K562 (cell line): Measurements from ENCODE around the gene SLC5A11. TPM values are rescaled to one million over a fixed set of nuclear protein-coding genes. Genes with fewer than 3 reads are reported as not detected.

Experiments used
- ATAC-seq: fragments of 200-7000 bp; cut with Tn5 transposase; 3 replicates; pipeline ENCODE4 v1.9.1; 2020; ENCODE audit warnings: moderate library complexity
- BruUV-seq: library from RNA; stranded (reverse); fragments of 400-500 nt; replicated peaks from 2 replicates; lab custom pipeline; 2021; lab: Mats Ljungman, UMichigan
- CTCF ChIA-PET: fragments of 300-600 bp; formaldehyde crosslinking; extraction: SDS; loops from one replicate; lab custom pipeline; 2021; ENCODE audit warnings: low intra/inter-chr PET ratio; lab: Yijun Ruan, JAX
- POLR2A ChIA-PET: fragments of 300-600, 350-650 bp; sonication (Branson Sonifier 250); formaldehyde crosslinking; extraction: SDS; loops from one replicate; lab custom pipeline; 2021; ENCODE audit warnings: antibody characterized with exemption, inconsistent platforms; lab: Yijun Ruan, JAX
- DNase-seq, 4 experiments: peaks; one replicate each; pipeline versions ENCODE4 v3.0.0 to v3.0.0-alpha.2; 2011 to 2018; ENCODE audit warnings: low spot score in 3 of 4, mixed read lengths in 3 of 4; ENCODE audit errors: extremely low read depth in 1 of 4
- FAIRE-seq: peaks from 2 replicates; lab custom pipeline; 2011; peaks lifted over from hg19 to GRCh38; lab: Jason Lieb, UNC
- H2AFZ ChIP-seq: 2 replicates; pipeline ENCODE4 v1.6.0; 2011; ENCODE audit warnings: low read depth, low read length, control low read depth, inconsistent platforms
- H3K27ac ChIP-seq: fragments of 200-600 bp; 3 replicates; pipeline ENCODE4 v1.8.0; 2011; ENCODE audit warnings: low read depth, mild to moderate bottlenecking, control low read depth, inconsistent platforms, low read length, moderate library complexity, mixed read lengths; ENCODE audit errors: extremely low read depth
- H3K27me3 ChIP-seq, 2 experiments: fragments of 300-600 bp in 1 of 2; 2 replicates in 1 of 2; 3 replicates in 1 of 2; pipeline versions ENCODE4 v1.6.0 to v1.8.0; 2011; ENCODE audit warnings: inconsistent platforms in 2 of 2, low read length in 2 of 2, mild to moderate bottlenecking in 1 of 2, mixed read lengths in 1 of 2, moderate library complexity in 1 of 2; ENCODE audit not compliant: control insufficient read depth in 2 of 2, insufficient read depth in 2 of 2
- H3K36me3 ChIP-seq: fragments of 300-600 bp; 3 replicates; pipeline ENCODE4 v1.8.0; 2011; ENCODE audit warnings: mild to moderate bottlenecking, low read length, inconsistent platforms; ENCODE audit not compliant: control insufficient read depth, insufficient read depth
- H3K4me1 ChIP-seq, 2 experiments: fragments of 200-600 bp in 1 of 2; replicated peaks in 1 of 2; 2 replicates in 1 of 2; 3 replicates in 1 of 2; pipeline versions ENCODE4 v1.5.1 to v1.8.0; 2011; ENCODE audit warnings: inconsistent platforms in 2 of 2, low read length in 2 of 2, mild to moderate bottlenecking in 1 of 2, mixed read lengths in 1 of 2, moderate library complexity in 1 of 2; ENCODE audit not compliant: control insufficient read depth in 2 of 2, insufficient read depth in 2 of 2
- H3K4me2 ChIP-seq: 2 replicates; pipeline ENCODE4 v1.6.1; 2011; ENCODE audit warnings: low read length, control low read depth, inconsistent platforms, mixed read lengths; ENCODE audit not compliant: insufficient read depth
- H3K4me3 ChIP-seq: fragments of 200-600 bp; sonication (generic), shearing (Covaris generic); 2 replicates; pipeline ENCODE4 v1.5.1; 2016; ENCODE audit warnings: control low read depth, inconsistent platforms
- H3K79me2 ChIP-seq: fragments of 200-600 bp; 3 replicates; pipeline ENCODE4 v1.8.0; 2011; ENCODE audit warnings: low read length, inconsistent platforms; ENCODE audit not compliant: control insufficient read depth, insufficient read depth
- H3K9ac ChIP-seq, 2 experiments: 2 replicates each; pipeline versions ENCODE4 v1.6.0 to v1.6.1; 2011; ENCODE audit warnings: low read depth in 2 of 2, low read length in 2 of 2, control low read depth in 1 of 2, inconsistent platforms in 1 of 2, mild to moderate bottlenecking in 1 of 2, mixed read lengths in 1 of 2; ENCODE audit not compliant: insufficient read depth in 1 of 2
- H3K9me1 ChIP-seq: one replicate; pipeline ENCODE4 v1.6.0; 2011; ENCODE audit warnings: inconsistent platforms, mild to moderate bottlenecking, low read length, moderate library complexity; ENCODE audit not compliant: control insufficient read depth, insufficient read depth
- H3K9me3 ChIP-seq: replicated peaks from 2 replicates; pipeline ENCODE4 v1.5.1; 2011; ENCODE audit warnings: low read depth, low read length, inconsistent platforms; ENCODE audit not compliant: control insufficient read depth, insufficient read depth
- H4K20me1 ChIP-seq: replicated peaks from 2 replicates; pipeline ENCODE4 v1.6.1; 2011; ENCODE audit warnings: low read length, inconsistent platforms, mixed read lengths; ENCODE audit not compliant: control insufficient read depth, insufficient read depth
- FOXA1 ChIP-seq: fragments of 450-650 bp; IDR thresholded peaks from 2 replicates; pipeline ENCODE4 v1.6.1; 2016; ENCODE audit warnings: mild to moderate bottlenecking, borderline replicate concordance
- POLR3A ChIP-seq: IDR thresholded peaks from 2 replicates; pipeline ENCODE4 v1.6.1; 2011; ENCODE audit warnings: borderline replicate concordance, mild to moderate bottlenecking, moderate library complexity; ENCODE audit not compliant: insufficient read length, insufficient read depth; ENCODE audit errors: extremely low read depth
- USF2 ChIP-seq: sonication (generic); formaldehyde crosslinking; IDR thresholded peaks from 2 replicates; pipeline ENCODE4 v1.5.0; 2020; ENCODE audit warnings: missing genetic modification reagents
- ZNF311 ChIP-seq: fragments of 250-450 bp; sonication (Bioruptor Pico); IDR thresholded peaks from 2 replicates; pipeline ENCODE4 v1.4.0; 2020; ENCODE audit warnings: mild to moderate bottlenecking, moderate library complexity
- WGBS: fragments of 100-300 bp; shearing (Covaris generic); methylation state at CpG from one replicate; pipeline ENCODE4 v1.1.6; 2016; ENCODE audit warnings: low coverage, mixed read lengths; ENCODE audit not compliant: insufficient coverage; ENCODE audit errors: missing lambda C conversion rate; 5-methylcytosine and 5-hydroxymethylcytosine counted together
- in situ Hi-C: fragments of 300-500 bp; cut with MboI; formaldehyde crosslinking; loops from 4 replicates; pipeline ENCODE4 v1.15.0; 2018; ENCODE audit warnings: inconsistent platforms, mixed read lengths
- intact Hi-C: fragments of 100-400 bp; cut with micrococcal nuclease; formaldehyde crosslinking; loops from 2 replicates; pipeline ENCODE4 v1.14.2; 2022
- polyA plus RNA-seq, 8 experiments: library from polyadenylated mRNA; depleted of rRNA in 4 of 8; stranded (reverse) in 5 of 8; unstranded in 3 of 8; fragments of >200 nt; fragmentation: Nextera tagmentation in 2 of 8; fragmentation: Illumina TruSeq in 1 of 8; extraction: Ambion mirVana in 2 of 8; extraction: Trizol in 1 of 8; gene quantifications; 2 replicates each; pipeline versions ENCODE4 v1.2.1 to v1.2.3, GENCODE V29; 2011 to 2014; ENCODE audit warnings: inconsistent platforms in 1 of 8, missing spikeins in 1 of 8
- total RNA-seq, 7 experiments: library from RNA; depleted of rRNA in 6 of 7; stranded (reverse); fragments of >200 nt in 6 of 7; fragmentation: Illumina TruSeq in 2 of 7; extraction: Trizol in 2 of 7; gene quantifications; 2 replicates each; pipeline versions ENCODE4 v1.2.1 to v1.2.3, GENCODE V29; 2011 to 2021; ENCODE audit warnings: low replicate concordance in 1 of 7

The SLC5A11 gene
- total and polyA plus RNA-seq, 9 of the 15 experiments (the other 6 are each of a cell fraction or from before 2014, with no cell fraction given): 0.04 to 0.25 (median 0.11) TPM; not detected in 3

GRCh38 chr16:24826096-24826690 lies 19.6 kb upstream of the SLC5A11 start:
- POLR2A ChIA-PET: interaction anchor here (0.6 to 0.7 kb wide), 4 partner anchors 116 to 1216 kb away, joined by 3 read pairs; no protein-coding TSS in a partner anchor
- Histone ChIP-seq H3K9me3 (no peaks in the 10 kb centered on the region), H3K4me3 (no peak overlapping the region), H3K4me2 (no peak overlapping the region), H3K9me1 (no peaks in the 10 kb centered on the region), H3K79me2 (no peaks in the 10 kb centered on the region), H3K27me3 (no peaks in the 10 kb centered on the region), H3K27ac (no peak overlapping the region), H4K20me1 (no peaks in the 10 kb centered on the region), H3K36me3 (peaks cover 46% of the 10 kb centered on the region), H3K9ac (no peak overlapping the region), H3K4me1 (peaks cover 3 to 8% of the 10 kb centered on the region in 2 experiments; a peak in 3 of 5 replicates), H2AFZ (no peak overlapping the region)
- DNase-seq: no peak
- in situ Hi-C loops: no loop called here
- no peak for ATAC-seq
- intact Hi-C loops: no loop called here
- TF ChIP-seq USF2 (CRISPR knock-in tag) (no peak), FOXA1 (no peak), ZNF311 (no peak), POLR3A (no peak)
- FAIRE-seq: no peak
- CTCF ChIA-PET: no interaction called here
- WGBS: 84% methylated on average over 11 of the region's 12 CpGs
- no TSS peak for BruUV-seq
